SW 1271 (cell line): Measurements from ENCODE around the gene PLEK.
"Not testable (repeated sequence)": the region's sequence is repeated elsewhere in the genome, so short reads cannot be mapped to it uniquely, and the experiment has no call there.

Experiments
- DNase-seq, 2 experiments: peaks; one replicate each; lab custom pipeline; 2025; lab: John Stamatoyannopoulos, UW

Gene PLEK

GRCh38 chr2:68441994-68442322 lies 76.9 kb downstream of the PLEK start:
- DNase-seq = no peak

- not testable (repeated sequence) for DNase-seq
These were observed 81.3 kb downstream of the PLEK start for GRCh38 chr2:68446425-68446824.
